ENCODE measurements around the gene GAB1.
"Not testable (repeated sequence)": the region's sequence is repeated elsewhere in the genome, so short reads cannot be mapped to it uniquely, and the experiment has no call there.

Gene GAB1

DNA sequence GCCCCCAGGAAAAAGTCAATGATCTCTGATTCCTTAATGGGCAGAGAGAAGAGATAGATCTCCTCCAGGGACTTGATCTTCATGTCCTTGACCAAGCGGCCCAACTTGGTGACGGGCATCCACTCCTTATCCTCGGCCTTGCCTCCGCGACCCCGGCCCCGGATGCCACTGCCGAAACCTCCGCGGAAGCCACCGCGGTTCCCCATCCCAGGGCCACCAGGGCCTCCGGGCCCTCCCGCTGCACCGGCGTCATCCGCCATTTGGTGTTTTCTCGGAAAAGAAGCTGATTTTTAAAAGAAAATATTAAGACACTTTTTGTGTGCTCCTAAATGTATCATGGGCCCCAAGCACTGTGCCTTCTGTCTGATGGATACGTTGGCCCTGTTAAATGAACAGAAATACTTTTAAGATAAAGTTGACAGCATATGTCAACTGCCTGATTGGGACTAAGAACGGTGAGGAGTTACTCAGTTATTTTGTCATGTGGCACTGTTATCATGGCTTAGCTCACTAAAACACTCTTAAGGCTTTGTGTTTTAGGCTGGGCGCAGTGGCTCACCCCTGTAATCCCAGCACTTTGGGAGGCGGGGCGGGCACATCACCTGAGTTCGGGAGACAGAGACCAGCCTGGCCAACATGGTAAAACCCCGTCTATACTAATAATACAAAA is 13.3 kb downstream of the GAB1 start:
- not testable (repeated sequence) for H3K36me3 ChIP-seq (ENCODE audit: control insufficient read depth, insufficient read depth, low read length); H3K27ac ChIP-seq (ENCODE audit: low read depth, low read length, severe bottlenecking); H3K9me3 ChIP-seq (ENCODE audit: control insufficient read depth, low read length); H3K4me3 ChIP-seq (ENCODE audit: extremely low read depth, insufficient read depth, low read length, poor library complexity, severe bottlenecking)
- H3K4me1 ChIP-seq (ENCODE audit: control insufficient read depth, insufficient read depth, low read length, poor library complexity, severe bottlenecking) = peaks cover 20% of the 10 kb centered on the region
- 98 to 99% methylated on average over 9 to 17 of the region's 25 CpGs for WGBS, 2 experiments (ENCODE audit: insufficient coverage in 2 of 2)

DNA sequence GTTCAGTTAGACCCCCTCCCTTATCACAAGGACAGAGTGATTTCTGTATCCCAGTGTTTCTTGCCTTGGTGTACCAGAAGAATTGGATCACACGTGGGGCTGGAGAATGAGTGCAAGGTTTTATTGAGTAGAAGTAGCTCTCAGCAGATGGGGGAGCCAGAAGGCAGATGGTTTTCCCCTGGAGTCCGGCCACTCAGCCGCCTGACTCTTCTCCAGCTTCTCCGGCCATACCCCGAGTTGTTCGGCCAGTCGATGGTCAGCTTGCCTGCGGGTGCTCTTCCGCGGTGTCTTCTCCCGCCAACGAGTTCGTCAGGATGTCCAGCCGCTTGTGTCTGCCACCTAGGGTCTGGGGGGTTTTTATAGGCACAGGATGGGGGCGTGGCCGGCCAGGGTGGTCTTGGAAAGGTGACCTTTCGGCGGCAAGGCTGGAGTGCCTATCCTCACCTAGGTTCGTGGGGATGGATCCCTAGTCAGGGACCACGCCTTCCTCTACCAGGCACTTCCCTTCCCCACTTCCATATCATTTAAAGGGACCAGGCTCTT is 14.5 kb downstream of the GAB1 start:
- H3K4me1 ChIP-seq (ENCODE audit: control insufficient read depth, insufficient read depth, low read length, poor library complexity, severe bottlenecking) = peaks cover 24% of the 10 kb centered on the region
- WGBS, 2 experiments (ENCODE audit: insufficient coverage in 2 of 2) = 80 to 94% methylated on average over 6 to 19 of the region's 20 CpGs
- H3K27ac ChIP-seq (ENCODE audit: low read depth, low read length, severe bottlenecking) = no peak overlapping the region
- peaks cover 7% of the 10 kb centered on the region for H3K36me3 ChIP-seq (ENCODE audit: control insufficient read depth, insufficient read depth, low read length)
- no peak overlapping the region for H3K4me3 ChIP-seq (ENCODE audit: extremely low read depth, insufficient read depth, low read length, poor library complexity, severe bottlenecking)
- no peaks in the 10 kb centered on the region for H3K9me3 ChIP-seq (ENCODE audit: control insufficient read depth, low read length)

DNA sequence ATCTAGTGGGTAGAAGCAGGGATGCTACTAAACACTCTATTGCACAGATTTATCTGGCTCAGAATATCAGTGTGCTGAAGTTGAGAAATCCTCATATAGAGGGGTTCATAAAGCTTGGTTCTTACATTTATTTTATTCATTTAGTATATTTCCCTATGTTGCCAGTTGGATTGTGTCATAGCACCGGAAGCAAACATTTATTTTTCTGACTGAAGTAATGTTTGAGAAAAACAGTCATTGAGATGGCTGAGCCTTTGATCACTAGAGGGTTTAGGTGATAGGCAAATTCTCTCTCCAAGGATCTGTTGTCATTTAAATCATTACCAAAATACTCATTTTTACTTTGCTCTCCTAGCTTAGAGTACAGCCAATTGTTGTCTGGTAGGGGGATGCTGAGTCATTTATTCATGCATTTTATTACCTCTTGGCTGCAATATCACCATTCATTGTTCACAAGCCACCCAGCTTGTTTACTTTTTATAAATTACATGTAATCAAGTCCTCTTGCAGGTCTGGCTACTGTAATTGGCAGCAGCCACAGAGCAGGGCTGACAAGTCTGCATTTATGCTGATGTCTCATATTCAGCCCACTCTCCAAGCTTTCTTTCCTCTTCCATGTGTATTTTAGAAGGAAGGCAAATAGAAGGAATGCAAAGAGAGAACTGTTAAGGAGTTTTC is 15.2 kb downstream of the GAB1 start:
- Histone ChIP-seq H3K4me3 (ENCODE audit: extremely low read depth, insufficient read depth, low read length, poor library complexity, severe bottlenecking) (no peak overlapping the region), H3K27ac (ENCODE audit: low read depth, low read length, severe bottlenecking) (peak overlapping the region; percentile 23), H3K9me3 (ENCODE audit: control insufficient read depth, low read length) (no peaks in the 10 kb centered on the region), H3K36me3 (ENCODE audit: control insufficient read depth, insufficient read depth, low read length) (peaks cover 3% of the 10 kb centered on the region), H3K4me1 (ENCODE audit: control insufficient read depth, insufficient read depth, low read length, poor library complexity, severe bottlenecking) (peaks cover 24% of the 10 kb centered on the region)
- WGBS, 2 experiments (ENCODE audit: insufficient coverage in 2 of 2) = no CpG with 5 or more reads among the region's 1 CpG

DNA sequence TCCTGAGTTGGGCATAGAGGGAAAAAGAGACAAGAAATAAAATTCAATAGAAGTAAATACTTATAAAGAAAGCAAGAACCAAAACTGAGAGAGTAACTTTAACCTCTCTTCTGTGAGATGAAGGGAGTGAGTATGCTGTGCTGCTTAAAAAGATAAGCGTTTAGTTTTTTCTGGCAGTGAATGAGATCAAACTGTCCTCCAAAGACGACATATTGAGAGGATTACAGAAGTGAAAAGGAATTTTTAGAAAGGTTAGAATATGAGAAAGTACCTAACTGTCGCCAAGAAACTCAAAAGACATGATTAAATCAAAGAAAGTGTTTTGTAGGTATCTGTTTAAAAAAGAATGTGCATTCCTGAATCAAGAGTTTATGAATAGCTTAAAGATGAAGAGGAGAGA is 16.0 kb downstream of the GAB1 start:
- WGBS, 2 experiments (ENCODE audit: insufficient coverage in 2 of 2) = 90 to 94% methylated on average over 3 of the region's 3 CpGs
- Histone ChIP-seq H3K4me1 (ENCODE audit: control insufficient read depth, insufficient read depth, low read length, poor library complexity, severe bottlenecking) (peaks cover 28% of the 10 kb centered on the region), H3K27ac (ENCODE audit: low read depth, low read length, severe bottlenecking) (no peak overlapping the region)

GRCh38 chr4:143353797-143354196 is 17.1 kb downstream of the GAB1 start:
- H3K27ac ChIP-seq (ENCODE audit: low read depth, low read length, severe bottlenecking) = no peak overlapping the region
- WGBS, 2 experiments (ENCODE audit: insufficient coverage in 2 of 2) = no CpG with 5 or more reads among the region's 2 CpGs

More for the DNA sequence above, 16.0 kb downstream of the GAB1 start:
- Histone ChIP-seq H3K9me3 (ENCODE audit: control insufficient read depth, low read length) (no peaks in the 10 kb centered on the region), H3K36me3 (ENCODE audit: control insufficient read depth, insufficient read depth, low read length) (peaks cover 3% of the 10 kb centered on the region), H3K4me3 (ENCODE audit: extremely low read depth, insufficient read depth, low read length, poor library complexity, severe bottlenecking) (no peak overlapping the region)

DNA sequence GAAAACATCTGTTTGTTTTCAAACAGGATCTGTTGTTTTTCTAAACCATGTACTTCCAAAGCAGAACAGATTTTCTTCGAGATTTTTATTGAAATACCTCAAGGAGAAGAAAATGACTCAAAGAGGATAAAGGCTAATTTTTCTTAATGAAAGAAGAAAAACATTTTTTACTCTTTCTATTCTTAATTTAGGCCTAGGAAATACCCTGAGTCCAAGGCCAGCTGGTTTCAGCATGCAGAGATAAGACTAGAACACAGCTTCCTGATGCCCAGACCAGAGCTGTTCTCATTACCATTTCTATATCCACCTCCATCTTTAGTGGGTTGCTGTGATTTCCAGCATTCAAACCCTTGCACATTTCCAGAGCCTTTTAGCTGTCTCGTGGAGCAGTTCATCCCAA is 18.3 kb downstream of the GAB1 start:
- H3K4me3 ChIP-seq (ENCODE audit: extremely low read depth, insufficient read depth, low read length, poor library complexity, severe bottlenecking) = no peak overlapping the region
- peaks cover 38% of the 10 kb centered on the region for H3K4me1 ChIP-seq (ENCODE audit: control insufficient read depth, insufficient read depth, low read length, poor library complexity, severe bottlenecking)
- WGBS, 2 experiments (ENCODE audit: insufficient coverage in 2 of 2) = 40% methylated on average over 1 of the region's 2 CpGs; no CpG with 5 or more reads in 1 of the 2 experiments
- no peak overlapping the region for H3K27ac ChIP-seq (ENCODE audit: low read depth, low read length, severe bottlenecking)
- H3K9me3 ChIP-seq (ENCODE audit: control insufficient read depth, low read length) = no peaks in the 10 kb centered on the region
- H3K36me3 ChIP-seq (ENCODE audit: control insufficient read depth, insufficient read depth, low read length) = no peaks in the 10 kb centered on the region

More at GRCh38 chr4:143353797-143354196, 17.1 kb downstream of the GAB1 start:
- H3K36me3 ChIP-seq (ENCODE audit: control insufficient read depth, insufficient read depth, low read length) = no peaks in the 10 kb centered on the region
- H3K4me3 ChIP-seq (ENCODE audit: extremely low read depth, insufficient read depth, low read length, poor library complexity, severe bottlenecking) = no peak overlapping the region
- peaks cover 32% of the 10 kb centered on the region for H3K4me1 ChIP-seq (ENCODE audit: control insufficient read depth, insufficient read depth, low read length, poor library complexity, severe bottlenecking)
- no peaks in the 10 kb centered on the region for H3K9me3 ChIP-seq (ENCODE audit: control insufficient read depth, low read length)

- H3K4me1 ChIP-seq (ENCODE audit: control insufficient read depth, insufficient read depth, low read length, poor library complexity, severe bottlenecking) = peaks cover 42% of the 10 kb centered on the region
- H3K36me3 ChIP-seq (ENCODE audit: control insufficient read depth, insufficient read depth, low read length) = no peaks in the 10 kb centered on the region
- no peak overlapping the region for H3K4me3 ChIP-seq (ENCODE audit: extremely low read depth, insufficient read depth, low read length, poor library complexity, severe bottlenecking)
- H3K9me3 ChIP-seq (ENCODE audit: control insufficient read depth, low read length) = no peaks in the 10 kb centered on the region
- peak overlapping the region; percentile 54 for H3K27ac ChIP-seq (ENCODE audit: low read depth, low read length, severe bottlenecking)
- WGBS, 2 experiments (ENCODE audit: insufficient coverage in 2 of 2) = 31 to 77% methylated on average over 4 of the region's 6 CpGs
Measured at GRCh38 chr4:143355540-143356217, 19.0 kb downstream of the GAB1 start.

DNA sequence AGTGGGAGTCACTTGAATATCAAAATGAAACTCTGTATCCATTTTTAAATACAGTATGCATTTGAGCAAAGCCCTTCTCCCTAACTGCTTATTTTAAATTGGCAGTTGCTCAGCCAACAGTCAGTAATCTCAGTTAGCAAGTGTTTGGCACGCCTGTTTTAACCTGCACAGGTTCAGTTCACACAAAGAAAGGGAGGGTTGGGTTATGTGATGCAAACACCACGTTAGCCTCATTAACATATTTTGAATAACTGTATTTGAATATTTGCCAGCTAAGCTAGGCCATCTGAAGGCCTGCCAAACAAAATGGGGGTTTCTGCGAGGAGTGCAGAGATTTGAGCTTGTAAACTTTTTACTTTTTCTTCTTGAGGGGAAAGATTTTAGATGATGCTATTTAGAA is 19.8 kb downstream of the GAB1 start:
- Histone ChIP-seq H3K27ac (ENCODE audit: low read depth, low read length, severe bottlenecking) (no peak overlapping the region), H3K4me1 (ENCODE audit: control insufficient read depth, insufficient read depth, low read length, poor library complexity, severe bottlenecking) (peaks cover 38% of the 10 kb centered on the region), H3K4me3 (ENCODE audit: extremely low read depth, insufficient read depth, low read length, poor library complexity, severe bottlenecking) (no peak overlapping the region), H3K36me3 (ENCODE audit: control insufficient read depth, insufficient read depth, low read length) (no peaks in the 10 kb centered on the region), H3K9me3 (ENCODE audit: control insufficient read depth, low read length) (no peaks in the 10 kb centered on the region)
- no CpG with 5 or more reads among the region's 3 CpGs for WGBS, 2 experiments (ENCODE audit: insufficient coverage in 2 of 2)

GRCh38 chr4:143357161-143357845 is 20.6 kb downstream of the GAB1 start:
- H3K4me3 ChIP-seq (ENCODE audit: extremely low read depth, insufficient read depth, low read length, poor library complexity, severe bottlenecking) = no peak overlapping the region
- no CpG with 5 or more reads among the region's 1 CpG for WGBS, 2 experiments (ENCODE audit: insufficient coverage in 2 of 2)
- H3K4me1 ChIP-seq (ENCODE audit: control insufficient read depth, insufficient read depth, low read length, poor library complexity, severe bottlenecking) = peaks cover 30% of the 10 kb centered on the region
- H3K27ac ChIP-seq (ENCODE audit: low read depth, low read length, severe bottlenecking) = no peak overlapping the region
- no peaks in the 10 kb centered on the region for H3K9me3 ChIP-seq (ENCODE audit: control insufficient read depth, low read length)
- H3K36me3 ChIP-seq (ENCODE audit: control insufficient read depth, insufficient read depth, low read length) = no peaks in the 10 kb centered on the region

GRCh38 chr4:143358419-143358818 is 21.7 kb downstream of the GAB1 start:
- Histone ChIP-seq H3K9me3 (ENCODE audit: control insufficient read depth, low read length) (no peaks in the 10 kb centered on the region), H3K27ac (ENCODE audit: low read depth, low read length, severe bottlenecking) (no peak overlapping the region), H3K4me3 (ENCODE audit: extremely low read depth, insufficient read depth, low read length, poor library complexity, severe bottlenecking) (no peak overlapping the region), H3K36me3 (ENCODE audit: control insufficient read depth, insufficient read depth, low read length) (no peaks in the 10 kb centered on the region), H3K4me1 (ENCODE audit: control insufficient read depth, insufficient read depth, low read length, poor library complexity, severe bottlenecking) (peaks cover 25% of the 10 kb centered on the region)
- 90% methylated on average over 2 of the region's 3 CpGs; no CpG with 5 or more reads in 1 of the 2 experiments for WGBS, 2 experiments (ENCODE audit: insufficient coverage in 2 of 2)

Measured in mesodermal cell (in vitro differentiated cells).